GM21447 (cell line): ENCODE data around the gene NDUFS4.
"Not testable (repeated sequence)": the region's sequence is repeated elsewhere in the genome, so short reads cannot be mapped to it uniquely, and the experiment has no call there.

Experiments
- ATAC-seq: cut with Tn5 transposase; IDR thresholded peaks from one replicate; pipeline ENCODE4 v1.9.1; 2021; ENCODE audit not compliant: unreplicated experiment

NDUFS4 gene

DNA sequence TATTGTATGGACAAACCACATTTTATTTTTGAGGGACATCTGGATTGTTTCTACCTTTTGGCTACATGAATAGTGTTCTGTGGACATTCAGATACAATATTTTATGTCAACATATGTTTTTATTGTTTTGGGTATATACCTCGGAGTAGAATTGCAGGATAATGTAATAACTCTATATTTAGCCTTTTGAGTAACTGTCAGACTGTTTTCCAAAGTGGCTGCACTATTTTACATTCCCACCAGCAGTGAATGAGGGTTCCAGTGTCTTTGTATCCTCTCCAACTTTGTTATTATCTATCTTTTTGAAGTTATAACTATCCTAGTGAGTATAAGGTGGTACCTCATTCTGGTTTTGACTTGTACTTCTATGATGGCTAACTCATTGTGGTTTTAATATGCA lies 11.0 kb downstream of the NDUFS4 start:
- ATAC-seq, result no peak

- ATAC-seq, result no peak
Observed at GRCh38 chr5:53575101-53575500, 14.7 kb downstream of the NDUFS4 start.

GRCh38 chr5:53575831-53576230 lies 15.4 kb downstream of the NDUFS4 start:
- no peak for ATAC-seq

GRCh38 chr5:53576674-53577073 lies 16.2 kb downstream of the NDUFS4 start:
- ATAC-seq, result no peak

DNA sequence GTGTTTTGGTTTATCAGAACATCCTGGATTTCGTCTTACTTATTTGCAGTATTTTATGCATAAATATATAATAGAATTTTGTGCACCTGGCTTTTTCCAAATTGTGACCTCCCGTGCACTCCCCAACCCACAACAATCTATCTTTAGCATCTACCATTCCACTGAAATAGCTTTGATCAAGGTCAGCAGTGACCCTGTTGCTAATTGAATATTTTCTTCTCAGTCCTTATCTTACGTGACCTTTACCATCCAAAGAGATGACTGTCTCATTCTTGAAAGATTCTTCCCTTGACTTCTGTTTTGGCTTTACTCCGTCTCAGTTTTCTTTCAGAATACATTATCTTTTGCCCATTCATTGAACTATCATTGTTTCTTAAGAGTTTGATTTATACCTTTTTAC lies 18.4 kb downstream of the NDUFS4 start:
- ATAC-seq, result no peak

DNA sequence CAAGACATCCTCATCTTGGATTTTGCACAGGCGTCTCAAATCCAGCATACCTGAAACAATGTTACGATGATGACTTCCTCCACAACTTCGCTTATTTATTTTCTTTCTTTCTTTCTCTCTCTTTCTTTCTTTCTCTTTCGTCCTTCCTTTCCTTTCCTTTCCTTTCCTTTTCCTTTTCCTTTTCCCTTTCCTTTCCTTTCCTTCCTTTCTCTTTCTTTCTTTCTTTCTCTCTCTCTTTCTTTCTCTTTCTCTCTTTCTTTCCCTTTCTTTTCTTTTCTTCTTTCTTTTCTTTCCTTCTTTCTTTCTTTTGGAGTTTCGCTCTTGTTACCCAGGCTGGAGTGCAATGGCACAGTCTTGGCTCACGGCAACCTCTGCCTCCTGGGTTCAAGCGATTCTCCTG lies 20.1 kb downstream of the NDUFS4 start:
- ATAC-seq, result no peak

DNA sequence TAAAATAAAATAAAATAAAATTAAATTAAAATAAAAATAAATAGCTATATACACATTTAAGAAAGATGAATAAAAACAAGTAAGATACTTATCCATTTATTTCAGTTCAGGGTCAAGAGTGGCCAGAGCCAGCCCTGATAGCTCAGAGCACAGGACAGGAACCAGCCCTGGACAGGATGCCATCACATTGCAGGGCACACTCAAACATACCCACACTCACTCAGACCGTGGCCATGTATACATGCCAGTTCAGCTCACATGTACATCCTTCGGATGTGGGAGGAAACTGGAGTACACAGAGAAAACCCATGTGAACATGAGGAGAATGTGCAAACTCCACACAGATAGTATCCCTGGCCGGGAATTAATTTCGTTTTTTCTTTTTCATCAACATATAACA lies 21.8 kb downstream of the NDUFS4 start:
- ATAC-seq, result no peak

DNA sequence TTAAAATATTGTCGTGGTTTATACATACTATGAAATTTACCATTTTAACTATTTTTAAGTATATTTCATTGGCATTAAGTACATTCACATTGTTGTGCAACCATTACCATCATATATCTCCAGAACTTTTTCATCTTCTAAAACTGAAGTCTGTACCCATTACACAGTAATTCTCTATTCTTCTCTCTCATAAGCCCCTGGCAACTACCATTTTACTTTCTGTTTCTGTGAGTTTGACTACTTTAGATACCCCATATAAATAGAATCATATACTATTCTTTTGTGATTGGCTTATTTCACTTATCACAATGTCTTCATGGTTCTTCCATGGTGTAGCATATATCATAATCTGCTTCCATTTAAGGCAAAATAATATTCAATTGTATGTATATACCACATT lies 30.3 kb downstream of the NDUFS4 start:
- no peak for ATAC-seq

DNA sequence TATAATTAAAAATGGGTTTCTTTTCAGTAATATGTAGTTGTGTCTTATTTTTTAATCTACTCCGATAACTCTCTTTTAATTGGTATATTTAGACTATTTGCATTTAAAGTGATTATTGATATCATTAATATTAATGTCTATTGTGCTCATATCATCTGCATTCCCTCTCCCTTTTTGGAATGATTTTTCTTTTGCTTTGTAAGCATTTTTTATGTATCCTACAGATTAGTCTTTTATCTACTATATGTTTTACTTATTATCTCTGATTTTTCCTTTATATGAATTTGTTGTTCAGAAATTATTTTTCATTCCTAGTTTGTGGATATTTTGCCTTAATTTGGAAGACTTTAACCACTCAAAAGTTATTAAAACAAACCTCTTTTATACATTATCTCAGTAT lies 34.0 kb downstream of the NDUFS4 start:
- no peak for ATAC-seq

- ATAC-seq, result no peak
Observed at GRCh38 chr5:53597894-53598293, 37.5 kb downstream of the NDUFS4 start.

GRCh38 chr5:53601570-53601969 lies 41.1 kb downstream of the NDUFS4 start:
- no peak for ATAC-seq

- ATAC-seq, result no peak
Observed at GRCh38 chr5:53603009-53603687, 42.7 kb downstream of the NDUFS4 start.

DNA sequence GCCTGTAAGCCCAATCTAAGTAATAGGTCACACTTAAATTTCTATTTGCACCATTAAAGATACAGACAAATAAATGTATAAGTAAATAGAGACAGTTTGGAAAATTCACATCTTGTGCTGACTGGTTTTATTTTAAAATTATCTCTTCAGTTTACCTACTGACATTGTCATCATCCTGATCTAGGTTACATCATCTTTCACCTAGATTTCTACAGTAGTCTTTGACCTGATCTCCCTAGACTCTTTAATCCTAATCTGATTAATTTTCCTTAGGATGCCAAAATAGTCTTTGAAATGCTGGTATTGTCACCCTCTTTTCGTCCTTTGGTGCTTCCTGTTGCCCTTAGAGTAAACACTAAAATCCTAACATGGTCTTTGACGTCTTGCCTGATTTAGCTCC lies 43.9 kb downstream of the NDUFS4 start:
- no peak for ATAC-seq

GRCh38 chr5:53607886-53608285 lies 47.4 kb downstream of the NDUFS4 start:
- ATAC-seq, result no peak

GRCh38 chr5:53608897-53609296 lies 48.5 kb downstream of the NDUFS4 start:
- ATAC-seq, result not testable (repeated sequence)

DNA sequence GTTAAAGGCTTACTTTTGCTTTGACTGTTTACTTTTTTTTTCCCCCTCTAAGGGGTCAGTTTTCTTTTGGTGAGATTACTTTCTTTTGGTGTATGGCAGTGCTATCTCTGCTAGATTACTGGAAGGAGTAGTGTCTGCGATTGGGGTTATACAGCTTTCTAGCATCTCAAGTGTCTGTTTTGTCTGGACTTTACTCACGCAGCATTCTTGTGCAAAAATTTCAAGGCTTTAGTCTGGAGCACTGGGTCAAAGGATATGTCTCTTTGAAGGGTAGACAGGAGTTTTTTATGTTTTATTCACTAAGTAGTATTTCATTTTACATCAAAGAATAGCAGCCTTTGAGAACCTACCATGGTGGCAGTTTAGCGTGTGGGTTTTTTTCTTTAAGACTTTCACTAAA lies 52.6 kb downstream of the NDUFS4 start:
- no peak for ATAC-seq

GRCh38 chr5:53613536-53613935 lies 53.1 kb downstream of the NDUFS4 start:
- no peak for ATAC-seq

- no peak for ATAC-seq
Observed at GRCh38 chr5:53614376-53614885, 54.0 kb downstream of the NDUFS4 start.

- ATAC-seq, result no peak
Observed at GRCh38 chr5:53616939-53617549, 56.6 kb downstream of the NDUFS4 start.

DNA sequence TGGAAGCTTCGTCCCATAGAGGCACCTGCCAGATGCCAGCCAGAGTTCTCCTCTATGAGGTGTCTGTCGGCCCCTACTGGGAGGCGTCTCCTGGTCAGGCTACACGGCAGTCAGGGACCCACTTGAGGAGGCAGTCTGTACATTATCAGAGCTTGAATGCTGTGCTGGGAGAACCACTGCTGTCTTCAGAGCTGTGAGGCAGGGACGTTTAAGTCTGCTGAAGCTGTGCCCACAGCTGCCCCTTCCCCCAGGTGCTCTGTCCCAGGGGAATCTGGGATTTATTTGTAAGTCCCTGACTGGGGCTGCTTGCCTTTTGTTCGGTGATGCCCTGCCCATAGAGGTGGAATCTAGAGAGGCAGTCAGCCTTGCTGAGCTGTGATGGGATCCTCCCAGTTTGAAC lies 70.8 kb downstream of the NDUFS4 start:
- no peak for ATAC-seq

- ATAC-seq, result no peak
Observed at GRCh38 chr5:53642061-53642460, 81.6 kb downstream of the NDUFS4 start.

DNA sequence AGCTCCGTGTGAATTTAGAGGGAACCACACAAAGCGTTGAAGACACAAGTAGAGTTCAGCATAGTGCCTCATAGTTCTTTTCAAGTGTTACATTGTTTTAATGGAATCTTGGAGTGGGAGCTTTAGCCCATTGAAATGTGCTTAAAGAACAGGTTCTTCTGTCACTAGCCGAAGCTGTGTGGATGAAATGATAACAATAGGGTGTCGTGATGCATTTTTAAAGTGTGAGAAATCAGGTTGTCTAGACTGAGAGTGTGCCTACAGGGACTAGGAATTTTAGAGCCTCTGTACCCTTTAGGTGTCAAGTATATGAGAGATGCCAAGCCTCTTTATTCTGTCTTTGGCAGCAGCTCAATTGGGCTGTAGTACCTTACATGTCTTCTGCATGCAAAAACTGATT lies 83.0 kb downstream of the NDUFS4 start:
- ATAC-seq, result no peak

GRCh38 chr5:53645078-53645477 lies 84.6 kb downstream of the NDUFS4 start:
- no peak for ATAC-seq
